GM10248 (cell line): ENCODE measurements around the gene COX18.

Experiments
- CTCF ChIA-PET: fragments of 300-600 bp; sonication (Branson Sonifier 250); formaldehyde crosslinking; extraction: SDS; loops from one replicate; lab custom pipeline; 2021; ENCODE audit warnings: antibody characterized with exemption; lab: Yijun Ruan, JAX
- POLR2A ChIA-PET: fragments of 350-650 bp; sonication (Branson Sonifier 250); formaldehyde crosslinking; extraction: SDS; loops from one replicate; lab custom pipeline; 2020; ENCODE audit warnings: antibody characterized with exemption; lab: Yijun Ruan, JAX
- DNase-seq: peaks from one replicate; pipeline ENCODE4 v3.0.0; 2012; ENCODE audit errors: extremely low spot score
- CTCF ChIP-seq: IDR thresholded peaks from 2 replicates; pipeline ENCODE4 v1.5.1; 2012; ENCODE audit warnings: mild to moderate bottlenecking, low read depth; ENCODE audit errors: extremely low read depth, missing control alignments, control extremely low read depth

Gene COX18

GRCh38 chr4:73098016-73098415 is 28.5 kb upstream of the COX18 start:
- ChIA-PET POLR2A (no interaction called here), CTCF (interaction anchor here (1.0 kb wide), 2 partner anchors 26 to 159 kb away, joined by 3 read pairs; no protein-coding TSS in a partner anchor)
- TF ChIP-seq CTCF = no peak
- no peak for DNase-seq

DNA sequence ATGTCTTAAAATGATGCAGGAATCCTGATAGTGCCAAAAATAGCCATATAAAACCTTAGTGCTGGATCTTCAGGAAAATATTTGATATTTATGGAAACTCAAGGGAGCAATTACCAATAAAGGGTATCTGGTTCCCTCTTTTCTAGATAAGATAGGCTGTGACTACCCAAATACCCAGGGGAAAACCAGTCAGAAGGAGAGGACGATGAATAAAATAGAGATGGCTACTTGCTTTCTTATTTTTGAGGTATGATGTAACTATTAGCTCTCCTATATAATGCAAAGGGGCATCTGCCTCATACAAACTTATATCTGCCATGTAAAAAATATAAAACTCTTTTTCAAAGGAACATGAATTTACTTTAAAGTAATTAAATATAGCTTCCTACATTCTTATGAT is 23.4 kb upstream of the COX18 start:
- POLR2A ChIA-PET = no interaction called here
- no peak for DNase-seq
- no peak for TF ChIP-seq CTCF
- CTCF ChIA-PET = interaction anchor here (1.5 kb wide), 1 partner anchor 12 kb away, joined by 4 read pairs; no protein-coding TSS in a partner anchor

DNA sequence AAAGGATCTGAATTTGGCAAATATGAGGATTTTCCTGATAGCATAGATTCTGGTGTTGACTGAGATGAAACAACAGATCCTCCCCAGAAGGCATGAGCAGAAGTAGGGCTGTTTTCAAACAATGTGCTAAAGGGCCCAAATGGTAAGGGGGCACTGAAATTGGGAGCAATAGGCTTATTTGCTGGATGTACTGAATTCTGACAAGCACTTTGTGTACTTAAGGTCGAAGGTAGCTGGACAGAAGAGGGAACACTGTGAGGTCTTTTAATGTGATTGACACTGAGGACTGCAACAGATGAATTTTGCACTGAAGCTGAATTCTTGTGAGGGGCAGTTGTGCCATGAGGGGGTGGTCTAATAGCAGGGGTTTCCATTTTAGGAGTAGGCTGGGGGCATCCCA is 21.2 kb upstream of the COX18 start:
- DNase-seq = no peak
- TF ChIP-seq CTCF = no peak
- POLR2A ChIA-PET = no interaction called here
- CTCF ChIA-PET = interaction anchor here (1.2 to 1.9 kb wide), 6 partner anchors 11 to 167 kb away, joined by 3 to 5 read pairs (median 4); no protein-coding TSS in a partner anchor

- ChIA-PET CTCF (interaction anchor here (2.0 kb wide), 1 partner anchor 10 kb away, joined by 7 read pairs; no protein-coding TSS in a partner anchor), POLR2A (no interaction called here)
- DNase-seq = no peak
- no peak for TF ChIP-seq CTCF
Observed at GRCh38 chr4:73087871-73088270, 18.4 kb upstream of the COX18 start.

DNA sequence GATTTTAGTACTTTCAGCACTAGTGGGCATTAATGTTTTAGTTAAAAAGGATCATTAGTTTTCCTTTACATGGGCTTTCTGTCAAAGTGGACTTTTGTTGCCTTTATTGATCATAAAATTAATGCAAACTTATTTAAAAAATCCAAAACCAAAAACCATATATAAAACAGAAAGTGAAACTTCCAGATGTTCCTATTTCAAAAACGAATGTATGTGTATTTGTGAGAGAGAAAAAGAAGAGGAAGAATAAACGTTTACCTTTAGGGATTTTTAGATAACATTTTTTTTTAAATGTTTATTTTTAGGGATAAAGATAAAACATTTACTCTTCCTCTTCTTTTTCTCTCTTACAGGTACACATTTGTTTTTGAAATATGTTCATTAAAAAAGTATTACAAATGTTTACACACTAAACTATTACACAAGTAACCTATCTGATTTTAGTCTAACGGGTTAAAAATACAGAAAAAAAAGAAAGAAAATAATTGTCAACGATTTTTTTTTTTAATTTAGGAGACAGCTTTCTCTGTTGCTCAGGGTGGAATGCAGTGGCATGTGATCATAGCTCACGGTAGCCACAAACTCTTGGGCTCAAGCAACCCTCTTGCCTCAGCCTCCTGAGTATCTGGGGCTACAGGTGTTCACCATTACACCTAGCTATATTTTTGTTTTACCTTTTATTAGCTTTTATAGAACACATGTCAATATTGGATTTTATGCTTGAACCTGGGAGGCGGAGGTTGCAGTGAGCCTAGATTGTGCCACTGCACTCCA is 16.8 kb upstream of the COX18 start:
- no peak for DNase-seq
- ChIA-PET POLR2A (no interaction called here), CTCF (interaction anchor here (1.1 kb wide), 1 partner anchor 22 kb away, joined by 3 read pairs; no protein-coding TSS in a partner anchor)
- no peak for TF ChIP-seq CTCF

- ChIA-PET POLR2A (interaction anchor here (0.7 kb wide), 1 partner anchor 11 kb away, joined by 3 read pairs; the partner anchor contains the start of gene COX18), CTCF (interaction anchor here (1.5 kb wide), 1 partner anchor 9 kb away, joined by 4 read pairs; no protein-coding TSS in a partner anchor)
- no peak for TF ChIP-seq CTCF
- DNase-seq = no peak
Observed at GRCh38 chr4:73080789-73081188, 11.3 kb upstream of the COX18 start.
